ENCODE results near the gene CRAMP1. TPM values are rescaled to one million over a fixed set of nuclear protein-coding genes. Genes with fewer than 3 reads are reported as not detected.
A peak's percentile ranks its signal among the peaks of the same experiment; 100 is the strongest.

Gene CRAMP1
- total and polyA plus RNA-seq, 12 donors = 3.2 to 13.8 (median 10.5) TPM

GRCh38 chr16:1687427-1688316 lies 75.5 kb downstream of the CRAMP1 start:
- DNase-seq = no peak
- intact Hi-C loops (cut with DNase I) = no loop called here
- Histone ChIP-seq H3K4me3 (no peak overlapping the region), H3K9me3 (no peaks in the 10 kb centered on the region), H3K27ac (peak overlapping the region in 3 of 10 donors; percentile 67 to 78 (median 74)), H3K4me1 (peaks cover 0 to 35% (median 5%) of the 10 kb centered on the region in 9 donors), H3K36me3 (peaks cover 0 to 92% (median 15%) of the 10 kb centered on the region in 9 donors), H3K27me3 (no peaks in the 10 kb centered on the region)
- WGBS, 2 donors = 89 to 91% methylated on average over 17 of the region's 17 CpGs
- TF ChIP-seq, protein P1, sequence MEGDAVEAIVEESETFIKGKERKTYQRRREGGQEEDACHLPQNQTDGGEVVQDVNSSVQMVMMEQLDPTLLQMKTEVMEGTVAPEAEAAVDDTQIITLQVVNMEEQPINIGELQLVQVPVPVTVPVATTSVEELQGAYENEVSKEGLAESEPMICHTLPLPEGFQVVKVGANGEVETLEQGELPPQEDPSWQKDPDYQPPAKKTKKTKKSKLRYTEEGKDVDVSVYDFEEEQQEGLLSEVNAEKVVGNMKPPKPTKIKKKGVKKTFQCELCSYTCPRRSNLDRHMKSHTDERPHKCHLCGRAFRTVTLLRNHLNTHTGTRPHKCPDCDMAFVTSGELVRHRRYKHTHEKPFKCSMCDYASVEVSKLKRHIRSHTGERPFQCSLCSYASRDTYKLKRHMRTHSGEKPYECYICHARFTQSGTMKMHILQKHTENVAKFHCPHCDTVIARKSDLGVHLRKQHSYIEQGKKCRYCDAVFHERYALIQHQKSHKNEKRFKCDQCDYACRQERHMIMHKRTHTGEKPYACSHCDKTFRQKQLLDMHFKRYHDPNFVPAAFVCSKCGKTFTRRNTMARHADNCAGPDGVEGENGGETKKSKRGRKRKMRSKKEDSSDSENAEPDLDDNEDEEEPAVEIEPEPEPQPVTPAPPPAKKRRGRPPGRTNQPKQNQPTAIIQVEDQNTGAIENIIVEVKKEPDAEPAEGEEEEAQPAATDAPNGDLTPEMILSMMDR (IDR thresholded peaks at IDR 0.05) = no peak
- peak in 5 of 8 donors; percentile 32 to 77 (median 45) for ATAC-seq

GRCh38 chr16:1688807-1689560 lies 76.8 kb downstream of the CRAMP1 start:
- H3K9me3 ChIP-seq = no peaks in the 10 kb centered on the region
- H3K27ac ChIP-seq = peak overlapping the region in 5 of 10 donors; percentile 52 to 78 (median 67)
- H3K4me1 ChIP-seq = peaks cover 0 to 35% (median 5%) of the 10 kb centered on the region in 9 donors
- DNase-seq (peak in 1 of 2 donors; percentile 35), ATAC-seq (peak in 6 of 8 donors; percentile 35 to 88 (median 76))
- intact Hi-C loops (cut with DNase I) = no loop called here
- TF ChIP-seq, protein P1 (IDR thresholded peaks at IDR 0.05) = no peak
- 76 to 81% methylated on average over 10 of the region's 10 CpGs for WGBS, 2 donors
- H3K4me3 ChIP-seq = no peak overlapping the region
- peaks cover 0 to 98% (median 18%) of the 10 kb centered on the region in 9 donors for H3K36me3 ChIP-seq
- H3K27me3 ChIP-seq = no peaks in the 10 kb centered on the region

- DNase-seq = no peak
- Histone ChIP-seq H3K9me3 (no peaks in the 10 kb centered on the region), H3K4me3 (no peak overlapping the region), H3K27me3 (no peaks in the 10 kb centered on the region), H3K36me3 (peaks cover 0 to 98% (median 18%) of the 10 kb centered on the region in 9 donors), H3K27ac (peak overlapping the region in 5 of 10 donors; percentile 33 to 78 (median 67)), H3K4me1 (peaks cover 0 to 35% (median 5%) of the 10 kb centered on the region in 9 donors)
- intact Hi-C loops (cut with DNase I) = no loop called here
- no peak for ATAC-seq
- WGBS, 2 donors = 97% methylated on average over 13 of the region's 13 CpGs
- TF ChIP-seq, protein P1 (IDR thresholded peaks at IDR 0.05) = no peak
Measured at GRCh38 chr16:1689853-1690252, 77.7 kb downstream of the CRAMP1 start.

DNA sequence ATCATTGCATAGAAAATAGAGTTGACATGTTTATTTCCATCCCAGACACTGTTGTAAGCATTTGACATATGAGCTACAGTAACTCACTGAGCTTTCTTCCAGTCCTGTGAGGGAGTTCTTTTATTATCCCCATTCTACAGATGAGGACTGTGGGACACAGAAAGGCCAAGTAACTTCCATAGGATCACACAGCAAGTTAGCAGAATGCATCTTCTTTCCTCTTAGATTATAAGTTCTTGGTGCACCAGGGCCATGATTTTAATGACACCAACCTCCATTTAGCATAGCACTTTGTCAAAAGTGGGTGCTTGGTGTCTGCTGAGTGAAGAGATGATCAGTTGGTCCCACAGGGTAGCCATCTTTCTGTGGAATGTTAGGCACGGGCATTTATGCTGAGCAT lies 78.7 kb downstream of the CRAMP1 start:
- peak overlapping the region in 5 of 10 donors; percentile 14 to 74 (median 38) for H3K27ac ChIP-seq
- TF ChIP-seq, protein P1 (IDR thresholded peaks at IDR 0.05) = no peak

More for the DNA sequence above, 78.7 kb downstream of the CRAMP1 start:
- peaks cover 0 to 35% (median 5%) of the 10 kb centered on the region in 9 donors for H3K4me1 ChIP-seq
- intact Hi-C loops (cut with DNase I) = no loop called here
- H3K9me3 ChIP-seq = no peaks in the 10 kb centered on the region
- DNase-seq (no peak), ATAC-seq (no peak)
- no peak overlapping the region for H3K4me3 ChIP-seq
- H3K27me3 ChIP-seq = no peaks in the 10 kb centered on the region
- H3K36me3 ChIP-seq = peaks cover 0 to 97% (median 12%) of the 10 kb centered on the region in 9 donors
- 65 to 85% methylated on average over 1 of the region's 1 CpG for WGBS, 2 donors

All from heart right ventricle (tissue), 16 donors.